HepG2 (cell line): ENCODE data around the gene LY6G5B. TPM values are rescaled to one million over a fixed set of nuclear protein-coding genes. Genes with fewer than 3 reads are reported as not detected.

ENCODE experiments used
- ARID2 ChIP-seq: sonication (generic); formaldehyde crosslinking; IDR thresholded peaks from 2 replicates; pipeline ENCODE4 v1.8.1; 2022; ENCODE audit warnings: mild to moderate bottlenecking, missing genetic modification reagents, borderline replicate concordance
- ESRRA ChIP-seq: sonication (generic); formaldehyde crosslinking; IDR thresholded peaks from 2 replicates; pipeline ENCODE4 v1.5.1; 2020; ENCODE audit warnings: mild to moderate bottlenecking, low read depth, missing genetic modification reagents
- HMGXB4 ChIP-seq, 2 experiments: sonication (generic) in 1 of 2; formaldehyde crosslinking in 1 of 2; IDR thresholded peaks; 2 replicates each; pipeline versions ENCODE4 v1.4.0 to v1.6.1; 2018 to 2020; ENCODE audit warnings: missing genetic modification reagents in 2 of 2, borderline replicate concordance in 1 of 2, low read depth in 1 of 2, mild to moderate bottlenecking in 1 of 2, missing biosample characterization in 1 of 2
- HNRNPUL1 ChIP-seq: fragments of 200-400 bp; formaldehyde crosslinking; IDR thresholded peaks from 2 replicates; pipeline ENCODE4 v1.6.1; 2017; ENCODE audit warnings: low read depth, mild to moderate bottlenecking, low read length, moderate library complexity
- JUN ChIP-seq: sonication (generic); formaldehyde crosslinking; IDR thresholded peaks from 2 replicates; pipeline ENCODE4 v1.4.0; 2020; ENCODE audit warnings: mild to moderate bottlenecking, missing genetic modification reagents
- MEF2D ChIP-seq: sonication (generic); formaldehyde crosslinking; IDR thresholded peaks from 2 replicates; pipeline ENCODE4 v1.5.1; 2020; ENCODE audit warnings: mild to moderate bottlenecking, missing genetic modification reagents
- MYPOP ChIP-seq: sonication (generic); formaldehyde crosslinking; IDR thresholded peaks from 2 replicates; pipeline ENCODE4 v1.8.1; 2023; ENCODE audit warnings: mild to moderate bottlenecking, moderate library complexity, missing genetic modification reagents
- NCOA5 ChIP-seq: sonication (generic); formaldehyde crosslinking; IDR thresholded peaks from 2 replicates; pipeline ENCODE4 v1.4.0; 2020; ENCODE audit warnings: missing genetic modification reagents
- RFXANK ChIP-seq: IDR thresholded peaks from 2 replicates; pipeline ENCODE4 v1.6.1; 2016
- SNRNP70 ChIP-seq: fragments of 200-400 bp; formaldehyde crosslinking; IDR thresholded peaks from 2 replicates; pipeline ENCODE4 v1.6.1; 2017; ENCODE audit warnings: mild to moderate bottlenecking, low read depth, low read length, moderate library complexity
- UBTF ChIP-seq: sonication (generic); formaldehyde crosslinking; IDR thresholded peaks from 2 replicates; pipeline ENCODE4 v1.4.0; 2020; ENCODE audit warnings: mild to moderate bottlenecking, missing genetic modification reagents
- ZBTB14 ChIP-seq: sonication (generic); formaldehyde crosslinking; IDR thresholded peaks from 2 replicates; pipeline ENCODE4 v1.4.0; 2020; ENCODE audit warnings: missing genetic modification reagents
- ZNF468 ChIP-seq: sonication (generic); formaldehyde crosslinking; IDR thresholded peaks from 2 replicates; pipeline ENCODE4 v1.8.0; 2022; ENCODE audit warnings: mild to moderate bottlenecking, moderate library complexity, missing genetic modification reagents
- ZNF549 ChIP-seq: sonication (generic); formaldehyde crosslinking; IDR thresholded peaks from 2 replicates; pipeline ENCODE4 v1.5.0; 2020; ENCODE audit warnings: missing genetic modification reagents
- ZNF597 ChIP-seq: sonication (generic); formaldehyde crosslinking; IDR thresholded peaks from 2 replicates; pipeline ENCODE4 v1.5.0; 2020; ENCODE audit warnings: missing genetic modification reagents
- ZNF766 ChIP-seq: sonication (generic); formaldehyde crosslinking; IDR thresholded peaks from 2 replicates; pipeline ENCODE4 v1.5.0; 2020; ENCODE audit warnings: missing genetic modification reagents, borderline replicate concordance
- ZNF772 ChIP-seq: sonication (generic); formaldehyde crosslinking; IDR thresholded peaks from 2 replicates; pipeline ENCODE4 v1.5.0; 2020; ENCODE audit warnings: mild to moderate bottlenecking, missing genetic modification reagents
- polyA plus RNA-seq, 8 experiments: library from polyadenylated mRNA; depleted of rRNA in 3 of 8; stranded (reverse) in 7 of 8; unstranded in 1 of 8; fragments of >200 nt; fragmentation: Illumina TruSeq in 4 of 8; extraction: Trizol in 4 of 8; gene quantifications; 2 replicates each; pipeline versions ENCODE4 v1.2.1 to v1.2.3, GENCODE V29; 2011 to 2016; ENCODE audit warnings: low read depth in 4 of 8, missing spikeins in 1 of 8, mixed read lengths in 1 of 8; ENCODE audit not compliant: insufficient read depth in 1 of 8
- total RNA-seq, 5 experiments: library from RNA; depleted of rRNA; stranded (reverse); fragments of >200 nt; fragmentation: Illumina TruSeq; extraction: Trizol; gene quantifications; 2 replicates each; pipeline ENCODE4 v1.2.3, GENCODE V29; 2016; ENCODE audit warnings: low read depth in 1 of 5

LY6G5B gene
- total and polyA plus RNA-seq, 2 of the 13 experiments (the other 11 are each of a cell fraction or from before 2014, with no cell fraction given): 7.8 to 15.7 TPM

- TF ChIP-seq ZBTB14 (CRISPR knock-in tag): peak; percentile 53; the same call in 1 of the 2 replicates
- TF ChIP-seq SNRNP70: no peak
- no peak for TF ChIP-seq RFXANK
- no peak for TF ChIP-seq ZNF597 (CRISPR knock-in tag)
- TF ChIP-seq ESRRA (CRISPR knock-in tag): peak; percentile 76
- peak; percentile 99 for TF ChIP-seq ARID2 (CRISPR knock-in tag)
- TF ChIP-seq ZNF766 (CRISPR knock-in tag): peak; percentile 95
- TF ChIP-seq HMGXB4 (CRISPR knock-in tag; IDR thresholded peaks at IDR 0.05; ENCODE audit: borderline replicate concordance in 1 of 2, low read depth in 1 of 2): peak; percentile 64 to 86; a peak in 2 of 4 replicates
- TF ChIP-seq ZNF468: no peak
- peak; percentile 98 for TF ChIP-seq MEF2D (CRISPR knock-in tag)
- TF ChIP-seq JUN (CRISPR knock-in tag): peak; percentile 51; the same call in 1 of the 2 replicates
- no peak for TF ChIP-seq NCOA5 (CRISPR knock-in tag)
- peak; percentile 59; the same call in 1 of the 2 replicates for TF ChIP-seq ZNF549 (CRISPR knock-in tag)
- TF ChIP-seq ZNF772 (CRISPR knock-in tag): peak; percentile 98
- TF ChIP-seq MYPOP (CRISPR knock-in tag): peak; percentile 96
- TF ChIP-seq UBTF (CRISPR knock-in tag): peak; percentile 67; the same call in 1 of the 2 replicates
- no peak for TF ChIP-seq HNRNPUL1
Measured at GRCh38 chr6:31655349-31656237, 14.2 kb upstream of the LY6G5B start, which contains the start of gene APOM (continued).
